Measurements from ENCODE around the gene HSD3B1.

Gene HSD3B1

GRCh38 chr1:119506941-119507340, at the start of gene HSD3B1:
Gene HSD3B1 (plus strand): TSS chr1:119507210. CDS start chr1:119507477, 267 bp downstream.
- DNase-seq = no peak

DNA sequence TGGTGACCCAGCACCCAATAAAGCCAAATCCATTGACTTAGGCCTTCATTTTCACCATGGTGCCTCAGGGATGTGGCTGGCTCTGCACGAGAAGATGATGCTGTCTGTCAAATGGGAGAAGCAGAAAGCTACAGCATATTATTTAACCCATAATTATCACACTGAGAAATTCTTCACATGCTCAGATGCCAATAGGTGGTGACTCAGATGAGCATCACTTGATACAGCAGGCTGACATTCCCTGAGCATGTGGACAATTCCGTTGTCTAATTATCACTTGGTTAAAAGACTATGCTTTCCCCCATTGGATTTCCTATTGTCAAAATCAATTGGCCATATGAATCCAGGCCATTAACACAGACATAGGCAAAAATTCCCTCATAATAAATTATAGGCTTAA, 44.0 kb upstream of the HSD3B1 start:
- no peak for DNase-seq

- DNase-seq = no peak
These were observed 43.4 kb upstream of the HSD3B1 start for GRCh38 chr1:119463569-119463968.

DNA sequence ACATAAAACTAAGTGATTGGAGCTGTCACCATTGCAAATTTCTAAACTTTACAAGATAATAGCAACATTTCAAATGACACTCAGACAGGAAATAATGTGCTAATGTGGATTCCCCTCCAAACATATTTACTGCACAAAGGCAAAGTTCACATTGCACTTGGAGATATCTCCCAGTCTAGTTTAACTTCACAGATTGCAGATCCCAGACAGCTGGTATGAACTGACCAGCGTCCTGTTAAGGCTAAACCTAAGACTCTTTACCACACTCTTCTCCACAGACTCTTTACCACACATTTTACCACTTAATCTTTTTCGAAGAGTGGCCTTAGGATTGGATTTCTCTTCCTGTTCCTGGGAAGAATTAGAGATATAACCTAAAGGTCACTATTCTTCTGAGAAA, 40.6 kb upstream of the HSD3B1 start:
- DNase-seq = no peak

- no peak for DNase-seq
These were observed 39.8 kb upstream of the HSD3B1 start for GRCh38 chr1:119467219-119467618.

GRCh38 chr1:119467857-119468668, 38.9 kb upstream of the HSD3B1 start:
- peak; percentile 11 for DNase-seq

GRCh38 chr1:119469741-119470140, 37.3 kb upstream of the HSD3B1 start:
- no peak for DNase-seq

GRCh38 chr1:119470377-119470776, 36.6 kb upstream of the HSD3B1 start:
- no peak for DNase-seq

DNA sequence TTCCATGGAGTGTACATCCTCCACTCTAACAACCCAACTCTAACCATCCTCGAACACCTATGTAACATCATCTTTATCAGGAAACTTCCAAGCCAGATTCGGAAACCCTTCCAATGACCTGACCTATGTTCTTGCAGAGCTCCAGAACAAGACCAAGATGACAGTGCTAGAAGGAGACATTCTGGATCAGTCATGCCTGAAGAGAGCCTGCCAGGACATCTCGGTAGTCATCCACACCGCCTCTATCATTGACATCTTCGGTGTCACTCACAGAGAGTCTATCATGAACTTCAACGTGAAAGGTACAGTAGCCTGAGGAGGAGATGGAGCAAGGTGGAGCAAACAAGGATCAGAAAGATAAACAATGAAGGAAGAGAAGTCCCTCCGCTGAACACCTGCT, 36.1 kb upstream of the HSD3B1 start:
- no peak for DNase-seq

DNA sequence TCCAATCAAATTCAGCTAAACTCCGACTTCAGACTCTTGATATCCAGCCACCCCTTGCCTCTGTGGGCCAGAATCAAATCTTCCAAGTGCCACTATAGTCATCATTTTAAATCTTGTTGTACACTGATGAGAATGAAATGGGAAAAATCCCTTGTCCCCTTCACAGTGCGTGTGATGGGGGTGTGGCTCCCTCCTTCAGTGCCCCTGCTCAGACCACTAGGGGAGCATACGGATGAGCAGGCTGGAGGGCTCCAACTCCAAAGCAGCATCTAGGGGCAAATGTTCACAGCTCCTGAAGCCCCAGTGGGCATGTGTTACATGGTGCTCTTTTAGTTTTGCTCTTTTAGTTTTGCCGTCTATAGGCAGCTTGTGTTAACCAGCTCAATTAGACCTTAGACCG, 35.4 kb upstream of the HSD3B1 start:
- DNase-seq = no peak

GRCh38 chr1:119472080-119472818, 34.8 kb upstream of the HSD3B1 start:
- no peak for DNase-seq

DNA sequence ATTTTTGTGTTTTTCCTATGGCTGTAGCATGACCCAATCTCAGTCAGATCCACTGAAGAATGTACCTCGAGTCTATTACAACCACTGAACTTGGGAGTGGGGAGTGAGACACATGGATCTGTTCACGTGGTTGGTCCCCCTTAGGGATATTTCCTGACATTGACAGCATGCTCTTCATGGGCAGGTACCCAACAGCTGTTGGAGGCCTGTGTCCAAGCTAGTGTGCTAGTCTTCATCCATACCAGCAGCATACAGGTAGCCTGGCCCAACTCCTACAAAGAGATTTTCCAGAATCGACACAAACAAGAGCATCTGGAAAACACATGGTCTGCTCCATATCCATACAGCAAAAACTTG, 34.2 kb upstream of the HSD3B1 start:
- no peak for DNase-seq

DNA sequence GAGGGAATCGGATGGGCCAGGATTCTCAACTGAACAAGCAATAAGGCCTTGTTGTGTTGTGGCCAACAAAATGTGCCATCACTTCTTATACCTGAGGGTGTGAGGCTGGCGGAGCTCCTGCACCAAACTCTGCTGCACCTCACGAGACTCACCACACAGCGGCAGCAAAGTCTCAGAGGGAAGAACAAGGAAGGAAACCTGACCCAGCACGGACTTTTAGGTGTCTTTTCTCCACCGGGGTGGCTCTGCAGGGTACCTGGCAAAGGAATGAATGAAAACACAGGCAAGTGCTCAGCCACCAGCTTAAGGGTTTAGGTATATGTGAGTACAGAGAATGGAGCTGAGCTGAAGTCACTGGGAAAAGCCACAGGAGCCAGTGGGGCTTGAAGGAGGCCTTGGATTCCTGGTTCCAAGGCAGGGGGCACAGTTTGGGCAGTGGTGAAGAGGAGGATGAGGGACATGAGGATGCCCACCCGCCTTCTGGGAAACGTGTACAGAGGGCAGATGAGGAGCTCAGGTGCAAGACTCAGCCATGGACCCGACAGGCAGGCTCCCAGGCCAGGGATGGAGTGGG, 31.1 kb upstream of the HSD3B1 start:
- DNase-seq = peak; percentile 61

- no peak for DNase-seq
These were observed 29.3 kb upstream of the HSD3B1 start for GRCh38 chr1:119477710-119478109.

GRCh38 chr1:119480175-119480574, 26.8 kb upstream of the HSD3B1 start:
- DNase-seq = no peak

- no peak for DNase-seq
These were observed 25.1 kb upstream of the HSD3B1 start for GRCh38 chr1:119481951-119482350.

GRCh38 chr1:119482517-119483425, 24.2 kb upstream of the HSD3B1 start:
- DNase-seq = no peak

GRCh38 chr1:119483441-119484200, 23.4 kb upstream of the HSD3B1 start:
- DNase-seq = no peak

- DNase-seq = no peak
These were observed 21.8 kb upstream of the HSD3B1 start for GRCh38 chr1:119485201-119485600.

DNA sequence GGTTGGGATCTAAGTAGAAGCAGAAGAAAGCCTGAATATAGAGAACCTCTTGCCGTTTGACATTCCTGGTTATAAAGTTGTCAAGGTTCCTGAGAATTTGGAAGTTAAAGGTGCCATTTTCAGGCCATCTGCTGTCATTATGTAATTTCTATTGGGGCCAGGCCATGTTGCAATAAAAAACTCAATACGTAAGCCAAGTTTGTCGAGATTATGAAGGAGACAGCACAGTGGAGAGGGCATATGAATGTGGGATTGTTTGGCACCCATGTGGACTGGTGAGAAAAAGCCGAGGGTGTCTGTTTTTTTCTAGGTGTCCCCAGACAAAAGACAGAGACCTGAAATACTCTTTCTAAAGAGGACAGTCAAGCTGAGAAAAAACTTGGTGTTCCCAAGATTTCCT, 18.8 kb upstream of the HSD3B1 start:
- DNase-seq = no peak

DNA sequence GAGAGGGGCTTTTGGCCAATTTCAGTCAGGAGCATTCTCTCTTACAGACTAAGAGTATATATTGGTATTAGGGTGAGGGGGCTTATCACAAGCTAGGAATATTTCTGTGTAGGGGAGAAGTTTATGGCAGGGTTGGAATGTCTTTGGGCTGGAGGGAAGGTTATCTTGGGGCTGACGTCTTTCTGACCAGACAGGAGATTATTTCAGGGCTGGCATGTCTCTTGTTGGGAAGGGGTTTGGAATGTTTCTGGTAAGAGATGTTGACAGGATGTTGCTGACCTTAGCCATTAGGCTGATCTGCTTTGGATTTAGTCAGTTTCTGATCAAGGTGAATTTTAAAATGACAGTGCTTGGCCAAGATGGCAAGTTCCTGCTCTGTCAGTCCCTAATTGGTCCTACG, 17.8 kb upstream of the HSD3B1 start:
- no peak for DNase-seq

DNA sequence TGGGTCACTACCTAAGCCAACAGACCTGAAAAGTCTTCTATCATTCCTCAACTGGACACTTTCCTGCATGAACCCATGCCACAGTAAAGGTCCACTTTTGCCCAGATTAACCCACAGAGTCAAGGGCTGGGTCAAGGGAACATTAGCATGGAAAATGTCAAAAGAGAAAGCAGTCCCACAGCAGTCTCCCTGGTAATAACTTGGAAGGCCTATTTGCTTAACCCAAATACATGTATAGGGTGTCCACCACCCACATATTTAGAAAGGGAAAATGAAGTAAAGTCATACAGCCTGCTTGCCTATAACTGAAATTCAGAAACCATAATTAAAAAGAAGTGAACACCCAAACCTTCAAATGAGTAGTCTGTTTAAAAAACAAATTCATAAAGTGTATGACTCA, 16.1 kb upstream of the HSD3B1 start:
- DNase-seq = no peak
